OCI-LY3 (cell line): ENCODE results near the gene SOAT2.

ENCODE experiments used
- H2AFZ ChIP-seq: fragments of 200-600, 300-600 bp; shearing (Covaris generic); 2 replicates; pipeline ENCODE4 v1.6.0; 2014; ENCODE audit warnings: antibody characterized with exemption, low read depth, low read length
- H3K27ac ChIP-seq: fragments of 200-600, 300-600 bp; sonication (generic); 2 replicates; pipeline ENCODE4 v1.5.1; 2014; ENCODE audit warnings: mild to moderate bottlenecking, low read length, moderate library complexity, mixed read lengths
- H3K27me3 ChIP-seq: fragments of 200-600, 300-600 bp; sonication (generic); 2 replicates; pipeline ENCODE4 v1.6.1; 2014; ENCODE audit warnings: low read depth, low read length, mixed read lengths
- H3K36me3 ChIP-seq: fragments of 200-600, 300-600 bp; sonication (generic); replicated peaks from 2 replicates; pipeline ENCODE3; 2014; ENCODE audit warnings: low read depth, low read length, mixed read lengths
- H3K4me1 ChIP-seq: fragments of 300-600, 200-600 bp; sonication (generic); 2 replicates; pipeline ENCODE4 v1.6.1; 2014; ENCODE audit warnings: low read length, mixed read lengths
- H3K4me2 ChIP-seq: fragments of 200-600, 300-600 bp; sonication (generic); 2 replicates; pipeline ENCODE4 v1.6.1; 2014; ENCODE audit warnings: low read length, mixed read lengths
- H3K4me3 ChIP-seq: fragments of 300-600, 200-600 bp; sonication (generic); 2 replicates; pipeline ENCODE4 v1.5.1; 2014; ENCODE audit warnings: antibody characterized with exemption, mild to moderate bottlenecking, low read length, moderate library complexity
- H3K79me2 ChIP-seq: fragments of 300-600, 200-600 bp; shearing (Covaris generic); 2 replicates; pipeline ENCODE4 v1.6.1; 2014; ENCODE audit warnings: mild to moderate bottlenecking, low read length, mixed read lengths
- H3K9ac ChIP-seq: fragments of 300-600, 200-600 bp; shearing (Covaris generic); 2 replicates; pipeline ENCODE4 v1.6.0; 2014; ENCODE audit warnings: mild to moderate bottlenecking, low read length, moderate library complexity
- H3K9me3 ChIP-seq: fragments of 200-600, 300-600 bp; shearing (Covaris generic); 2 replicates; pipeline ENCODE4 v1.6.1; 2014; ENCODE audit warnings: low read length, mixed read lengths; ENCODE audit not compliant: insufficient read depth
- H4K20me1 ChIP-seq: fragments of 200-600, 300-600 bp; sonication (generic); 2 replicates; pipeline ENCODE4 v1.6.1; 2016; ENCODE audit warnings: low read length, mixed read lengths; ENCODE audit not compliant: insufficient read depth
- CTCF ChIP-seq: fragments of 200-600, 300-600 bp; sonication (generic); IDR thresholded peaks from 2 replicates; pipeline ENCODE4 v1.5.1; 2014; ENCODE audit warnings: antibody characterized with exemption, low read length, low read depth
- EZH2phosphoT487 ChIP-seq: fragments of 200-600 bp; shearing (Covaris generic); IDR thresholded peaks from 2 replicates; pipeline ENCODE4 v1.6.1; 2018; ENCODE audit warnings: antibody characterized with exemption, mixed run types, low read depth

SOAT2 gene

DNA sequence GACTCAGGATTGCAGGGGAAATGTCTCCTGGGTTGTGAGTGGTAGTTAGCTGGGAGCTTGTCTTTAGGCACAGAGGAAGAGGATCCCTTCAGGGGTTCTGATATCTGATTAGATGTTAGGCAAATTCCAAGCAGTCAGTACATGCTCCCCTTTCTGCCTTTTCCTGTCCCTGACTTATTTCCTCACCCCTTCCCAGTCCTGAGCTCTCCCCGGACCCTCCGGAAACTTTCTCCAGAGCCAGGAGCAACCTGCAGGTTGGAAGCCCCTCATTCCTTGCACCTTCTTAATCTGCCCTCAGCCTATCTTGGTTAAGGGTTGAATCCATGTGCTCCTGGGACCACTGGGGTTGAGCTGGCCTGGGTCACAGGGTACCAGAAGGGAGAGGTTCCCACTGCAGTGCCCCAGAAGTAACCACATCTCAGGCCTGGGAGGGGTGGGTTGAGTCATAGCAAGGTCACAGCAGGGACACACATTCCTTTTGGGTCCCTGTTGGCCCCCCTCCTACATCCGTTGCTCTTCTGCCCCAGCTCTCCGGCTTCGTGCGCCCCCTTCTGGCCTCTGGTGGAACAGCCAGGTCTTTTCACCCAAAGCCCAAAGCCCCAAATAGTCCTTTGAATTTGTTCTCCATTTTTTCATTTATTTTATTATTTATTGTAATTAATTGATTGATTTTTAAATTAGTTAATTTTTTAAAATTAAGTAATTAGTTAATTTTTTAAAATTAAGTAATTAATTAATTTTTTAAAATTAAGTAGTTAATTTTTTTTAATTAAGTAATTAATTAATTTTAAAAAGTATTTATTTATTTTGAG, 4.0 kb upstream of the SOAT2 start:
- Histone ChIP-seq H3K4me3 (no peak overlapping the region), H3K79me2 (no peaks in the 10 kb centered on the region), H3K27me3 (peaks cover 20% of the 10 kb centered on the region), H3K4me1 (peaks cover 18% of the 10 kb centered on the region), H3K36me3 (no peaks in the 10 kb centered on the region), H3K4me2 (peak overlapping the region; percentile 95), H3K27ac (no peak overlapping the region), H3K9ac (no peak overlapping the region), H4K20me1 (no peaks in the 10 kb centered on the region), H3K9me3 (no peaks in the 10 kb centered on the region), H2AFZ (no peak overlapping the region)
- TF ChIP-seq CTCF (peak; percentile 88), EZH2phosphoT487 (no peak)

- no peak overlapping the region for H3K9ac ChIP-seq
- peaks cover 18% of the 10 kb centered on the region for H3K4me1 ChIP-seq
- no peak overlapping the region for H3K27ac ChIP-seq
- H3K9me3 ChIP-seq: no peaks in the 10 kb centered on the region
- no peak overlapping the region for H2AFZ ChIP-seq
- no peaks in the 10 kb centered on the region for H3K79me2 ChIP-seq
- H3K4me3 ChIP-seq: no peak overlapping the region
- H3K4me2 ChIP-seq: no peak overlapping the region
- H3K36me3 ChIP-seq: no peaks in the 10 kb centered on the region
- H3K27me3 ChIP-seq: peaks cover 20% of the 10 kb centered on the region
- TF ChIP-seq CTCF: no peak
- no peak for TF ChIP-seq EZH2phosphoT487
- H4K20me1 ChIP-seq: no peaks in the 10 kb centered on the region
Observed at GRCh38 chr12:53100466-53101151, 2.7 kb upstream of the SOAT2 start.

- Histone ChIP-seq H3K9ac (no peak overlapping the region), H3K36me3 (no peaks in the 10 kb centered on the region), H3K4me2 (no peak overlapping the region), H2AFZ (no peak overlapping the region), H3K27ac (no peak overlapping the region), H3K9me3 (no peaks in the 10 kb centered on the region), H3K4me3 (no peak overlapping the region), H3K79me2 (no peaks in the 10 kb centered on the region), H3K27me3 (peaks cover 18% of the 10 kb centered on the region), H4K20me1 (no peaks in the 10 kb centered on the region), H3K4me1 (peaks cover 18% of the 10 kb centered on the region)
- no peak for TF ChIP-seq EZH2phosphoT487
- no peak for TF ChIP-seq CTCF
Observed at GRCh38 chr12:53101266-53101665, 2.0 kb upstream of the SOAT2 start.
